AG09309 (cell line): ENCODE results near the gene PTPN14.

Experiments
- DNase-seq: peaks from one replicate; pipeline ENCODE4 v3.0.0-alpha.2; 2010; ENCODE audit warnings: low read depth
- H3K4me3 ChIP-seq: 2 replicates; pipeline ENCODE4 v1.5.1; 2011; ENCODE audit warnings: mild to moderate bottlenecking, low read depth, low read length, moderate library complexity; ENCODE audit not compliant: control insufficient read depth
- TF ChIP-seq, protein P1 (sequence below): IDR thresholded peaks from 2 replicates; pipeline ENCODE4 v1.5.1; 2011; ENCODE audit warnings: mild to moderate bottlenecking, low read depth, low read length, inconsistent platforms; ENCODE audit not compliant: insufficient read depth, control insufficient read depth; ENCODE audit errors: missing control alignments

The PTPN14 gene

DNA sequence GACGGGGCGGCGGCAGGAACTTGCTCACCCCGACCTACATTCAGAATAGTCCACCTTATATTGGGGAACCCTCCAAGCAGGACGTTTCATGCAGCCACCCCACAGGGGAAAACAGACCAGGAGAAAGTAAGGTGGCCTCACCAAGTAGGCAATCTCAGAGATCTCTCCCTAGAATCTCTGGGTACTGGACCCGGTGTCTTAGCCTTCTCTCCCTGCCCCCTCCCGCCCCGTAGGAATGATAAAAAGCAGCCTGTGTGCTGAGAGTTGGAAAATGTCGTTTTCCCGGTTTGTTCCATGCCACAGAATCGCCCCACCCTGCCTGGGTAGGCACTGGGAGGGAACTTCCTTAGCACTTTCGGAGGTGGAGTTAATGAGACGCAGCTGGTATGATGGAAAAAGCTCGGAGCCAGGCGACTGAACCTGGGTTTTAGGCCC lies 789 bp upstream of the PTPN14 start:
- TF ChIP-seq, protein P1, sequence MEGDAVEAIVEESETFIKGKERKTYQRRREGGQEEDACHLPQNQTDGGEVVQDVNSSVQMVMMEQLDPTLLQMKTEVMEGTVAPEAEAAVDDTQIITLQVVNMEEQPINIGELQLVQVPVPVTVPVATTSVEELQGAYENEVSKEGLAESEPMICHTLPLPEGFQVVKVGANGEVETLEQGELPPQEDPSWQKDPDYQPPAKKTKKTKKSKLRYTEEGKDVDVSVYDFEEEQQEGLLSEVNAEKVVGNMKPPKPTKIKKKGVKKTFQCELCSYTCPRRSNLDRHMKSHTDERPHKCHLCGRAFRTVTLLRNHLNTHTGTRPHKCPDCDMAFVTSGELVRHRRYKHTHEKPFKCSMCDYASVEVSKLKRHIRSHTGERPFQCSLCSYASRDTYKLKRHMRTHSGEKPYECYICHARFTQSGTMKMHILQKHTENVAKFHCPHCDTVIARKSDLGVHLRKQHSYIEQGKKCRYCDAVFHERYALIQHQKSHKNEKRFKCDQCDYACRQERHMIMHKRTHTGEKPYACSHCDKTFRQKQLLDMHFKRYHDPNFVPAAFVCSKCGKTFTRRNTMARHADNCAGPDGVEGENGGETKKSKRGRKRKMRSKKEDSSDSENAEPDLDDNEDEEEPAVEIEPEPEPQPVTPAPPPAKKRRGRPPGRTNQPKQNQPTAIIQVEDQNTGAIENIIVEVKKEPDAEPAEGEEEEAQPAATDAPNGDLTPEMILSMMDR: no peak
- H3K4me3 ChIP-seq: peak overlapping the region; percentile 70
- no peak for DNase-seq

- DNase-seq: no peak
Observed at GRCh38 chr1:214550857-214551435, 456 bp downstream of the PTPN14 start.

GRCh38 chr1:214550013-214550856 lies 1.2 kb downstream of the PTPN14 start:
- no peak for DNase-seq
- peak overlapping the region; percentile 97 for H3K4me3 ChIP-seq
- TF ChIP-seq, protein P1: peak; percentile 53

More at GRCh38 chr1:214550857-214551435, 456 bp downstream of the PTPN14 start:
- TF ChIP-seq, protein P1: no peak
- peak overlapping the region; percentile 97 for H3K4me3 ChIP-seq

DNA sequence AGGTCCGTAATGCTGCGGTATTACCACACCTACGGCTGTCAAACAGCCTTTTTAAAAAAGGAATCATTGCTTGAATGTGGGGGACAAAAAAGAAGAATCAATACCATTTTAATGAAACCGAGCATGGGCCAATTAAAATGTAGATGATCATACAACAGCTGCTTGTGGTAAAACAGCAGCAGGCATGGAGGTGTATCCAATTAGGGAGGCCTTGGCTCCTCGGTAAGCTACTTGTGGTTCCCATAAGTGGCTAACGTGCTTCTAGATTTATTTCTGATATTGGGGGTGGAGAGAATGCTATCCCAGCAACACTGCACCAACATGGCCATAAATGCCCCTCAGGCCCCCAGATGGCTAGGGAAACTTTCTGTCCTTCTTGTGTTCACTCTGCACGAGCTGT lies 1.8 kb downstream of the PTPN14 start:
- no peak for DNase-seq
- H3K4me3 ChIP-seq: peak overlapping the region; percentile 97

GRCh38 chr1:214548988-214549387 lies 2.4 kb downstream of the PTPN14 start:
- peak overlapping the region; percentile 97 for H3K4me3 ChIP-seq
- DNase-seq: no peak
- TF ChIP-seq, protein P1: no peak

More for the DNA sequence above, 1.8 kb downstream of the PTPN14 start:
- TF ChIP-seq, protein P1: no peak

DNA sequence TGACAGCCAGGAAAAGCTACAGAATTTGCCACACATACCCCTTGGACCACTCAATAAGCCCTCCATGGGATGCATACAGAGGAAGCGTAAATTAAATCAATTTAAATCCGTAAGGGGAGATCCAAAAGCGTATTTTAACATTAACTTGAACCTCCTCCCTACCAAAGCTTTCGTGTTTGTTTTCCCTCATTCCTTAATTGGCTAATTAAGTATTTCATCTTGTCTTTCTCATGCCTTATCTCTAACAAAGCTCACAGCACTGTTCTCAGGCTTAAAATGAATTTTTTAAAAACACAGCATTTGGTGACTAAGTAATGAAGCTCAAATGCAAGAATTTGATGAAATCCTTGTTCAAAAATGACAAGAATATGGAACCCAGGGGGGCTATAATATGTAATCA lies 3.1 kb downstream of the PTPN14 start:
- no peak for DNase-seq
- H3K4me3 ChIP-seq: no peak overlapping the region
- TF ChIP-seq, protein P1: no peak
